AG09309 (cell line): ENCODE measurements around the gene DDX46.
"Not testable (repeated sequence)": the region's sequence is repeated elsewhere in the genome, so short reads cannot be mapped to it uniquely, and the experiment has no call there.

Experiments used
- DNase-seq: peaks from one replicate; pipeline ENCODE4 v3.0.0-alpha.2; 2010; ENCODE audit warnings: low read depth
- H3K4me3 ChIP-seq: 2 replicates; pipeline ENCODE4 v1.5.1; 2011; ENCODE audit warnings: mild to moderate bottlenecking, low read depth, low read length, moderate library complexity; ENCODE audit not compliant: control insufficient read depth
- TF ChIP-seq, protein P1 (sequence below): IDR thresholded peaks from 2 replicates; pipeline ENCODE4 v1.5.1; 2011; ENCODE audit warnings: mild to moderate bottlenecking, low read depth, low read length, inconsistent platforms; ENCODE audit not compliant: insufficient read depth, control insufficient read depth; ENCODE audit errors: missing control alignments

DDX46 gene

DNA sequence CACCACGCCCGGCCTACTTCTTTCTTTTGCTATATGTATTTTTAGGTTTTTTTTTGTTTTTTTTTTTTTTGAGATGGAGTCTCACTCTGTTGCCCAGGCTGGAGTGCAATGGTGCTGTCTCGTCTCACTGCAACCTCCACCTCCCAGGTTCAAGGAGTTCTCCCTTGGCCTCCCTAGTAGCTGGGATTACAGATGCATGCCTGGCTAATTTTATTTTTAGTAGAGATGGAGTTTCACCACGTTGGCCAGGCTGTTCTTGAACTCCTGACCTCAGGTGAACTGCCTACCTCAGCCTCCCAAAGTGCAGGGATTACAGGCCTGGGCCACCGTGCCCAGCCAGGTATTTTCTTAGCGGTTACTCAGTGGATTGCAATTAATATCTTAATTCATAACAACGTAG is 63.3 kb downstream of the DDX46 start:
- TF ChIP-seq, protein P1, sequence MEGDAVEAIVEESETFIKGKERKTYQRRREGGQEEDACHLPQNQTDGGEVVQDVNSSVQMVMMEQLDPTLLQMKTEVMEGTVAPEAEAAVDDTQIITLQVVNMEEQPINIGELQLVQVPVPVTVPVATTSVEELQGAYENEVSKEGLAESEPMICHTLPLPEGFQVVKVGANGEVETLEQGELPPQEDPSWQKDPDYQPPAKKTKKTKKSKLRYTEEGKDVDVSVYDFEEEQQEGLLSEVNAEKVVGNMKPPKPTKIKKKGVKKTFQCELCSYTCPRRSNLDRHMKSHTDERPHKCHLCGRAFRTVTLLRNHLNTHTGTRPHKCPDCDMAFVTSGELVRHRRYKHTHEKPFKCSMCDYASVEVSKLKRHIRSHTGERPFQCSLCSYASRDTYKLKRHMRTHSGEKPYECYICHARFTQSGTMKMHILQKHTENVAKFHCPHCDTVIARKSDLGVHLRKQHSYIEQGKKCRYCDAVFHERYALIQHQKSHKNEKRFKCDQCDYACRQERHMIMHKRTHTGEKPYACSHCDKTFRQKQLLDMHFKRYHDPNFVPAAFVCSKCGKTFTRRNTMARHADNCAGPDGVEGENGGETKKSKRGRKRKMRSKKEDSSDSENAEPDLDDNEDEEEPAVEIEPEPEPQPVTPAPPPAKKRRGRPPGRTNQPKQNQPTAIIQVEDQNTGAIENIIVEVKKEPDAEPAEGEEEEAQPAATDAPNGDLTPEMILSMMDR: no peak
- H3K4me3 ChIP-seq: no peak overlapping the region
- no peak for DNase-seq

GRCh38 chr5:134824681-134825080 is 66.1 kb downstream of the DDX46 start:
- TF ChIP-seq, protein P1: no peak
- no peak overlapping the region for H3K4me3 ChIP-seq
- no peak for DNase-seq

DNA sequence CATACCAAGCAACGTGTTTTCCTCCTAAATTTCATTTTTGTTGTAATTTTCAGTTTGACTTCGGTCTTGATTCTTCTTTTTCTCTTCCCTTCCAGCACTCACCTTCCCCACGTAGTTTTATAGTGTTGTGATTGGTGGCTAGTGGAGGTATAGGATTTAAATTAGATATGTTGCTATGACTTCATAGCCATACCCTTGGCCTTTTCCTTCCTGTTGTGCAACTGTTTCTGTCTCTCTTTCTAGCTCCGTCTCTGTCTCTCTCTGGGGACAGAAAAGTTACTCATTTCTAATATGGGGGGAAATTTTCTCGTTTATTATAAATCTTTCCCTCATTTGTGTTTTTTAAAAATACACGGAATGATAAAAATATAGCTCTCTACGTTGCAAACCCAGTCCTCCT is 66.6 kb downstream of the DDX46 start:
- DNase-seq: no peak
- TF ChIP-seq, protein P1: no peak
- H3K4me3 ChIP-seq: no peak overlapping the region

- DNase-seq: no peak
- TF ChIP-seq, protein P1: no peak
- H3K4me3 ChIP-seq: no peak overlapping the region
Observed at GRCh38 chr5:134833340-134834032, 74.9 kb downstream of the DDX46 start.

- TF ChIP-seq, protein P1: no peak
- H3K4me3 ChIP-seq: no peak overlapping the region
- DNase-seq: no peak
Observed at GRCh38 chr5:134835623-134836022, 77.0 kb downstream of the DDX46 start.

GRCh38 chr5:134837530-134838181 is 79.1 kb downstream of the DDX46 start:
- DNase-seq: no peak
- TF ChIP-seq, protein P1: no peak
- H3K4me3 ChIP-seq: no peak overlapping the region

DNA sequence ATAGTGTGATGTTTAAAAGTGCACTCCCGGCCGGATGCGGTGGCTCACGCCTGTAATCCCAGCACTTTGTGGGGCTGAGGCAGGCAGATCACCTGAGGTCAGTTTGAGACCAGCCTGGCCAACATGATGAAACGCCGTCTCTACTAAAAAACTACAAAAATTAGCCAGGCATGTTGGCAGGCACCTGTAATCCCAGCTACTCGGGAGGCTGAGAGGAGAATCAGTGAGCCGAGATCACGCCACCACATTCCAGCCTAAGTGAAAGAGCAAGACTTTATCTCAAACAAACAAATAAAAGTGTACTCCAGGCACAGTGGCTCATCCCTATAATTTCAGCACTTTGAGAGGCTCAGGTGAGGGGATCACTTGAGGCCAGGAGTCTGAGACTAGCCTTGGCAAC is 79.8 kb downstream of the DDX46 start:
- DNase-seq, H3K4me3 ChIP-seq: not testable (repeated sequence)
